ENCODE measurements around the gene PLK3.

- TF ChIP-seq EZH2 (IDR thresholded peaks at IDR 0.05) (no peak), CTCF (IDR thresholded peaks at IDR 0.05) (no peak), EZH2phosphoT487 (IDR thresholded peaks at IDR 0.05) (no peak)
Observed at GRCh38 chr1:44832056-44832705, 32.0 kb downstream of the PLK3 start.

All from neural progenitor cell (in vitro differentiated cells).